Dendritic cell treated with granulocyte-macrophage colony-stimulating factor and Interleukin-4, amounts not matched to agents 40 ng/mL and 50 ng/mL, for 4 days (primary cell): Measurements from ENCODE around the gene ATXN7L2.
"Not testable (repeated sequence)": the region's sequence is repeated elsewhere in the genome, so short reads cannot be mapped to it uniquely, and the experiment has no call there.

Experiments
- H3K27ac Mint-ChIP-seq: one replicate; pipeline ENCODE4 v1.8.0; 2022; ENCODE audit warnings: mild to moderate bottlenecking, mixed read lengths
- H3K27me3 Mint-ChIP-seq: one replicate; pipeline ENCODE4 v1.8.0; 2022; ENCODE audit warnings: mild to moderate bottlenecking, mixed read lengths
- H3K36me3 Mint-ChIP-seq: one replicate; pipeline ENCODE4 v1.8.0; 2022; ENCODE audit warnings: low read depth, mixed read lengths
- H3K4me1 Mint-ChIP-seq: one replicate; pipeline ENCODE4 v1.8.0; 2022; ENCODE audit warnings: low read depth, mixed read lengths
- H3K4me3 Mint-ChIP-seq: one replicate; pipeline ENCODE4 v1.8.0; 2022; ENCODE audit warnings: mild to moderate bottlenecking, moderate library complexity, mixed read lengths
- H3K9me3 Mint-ChIP-seq: one replicate; pipeline ENCODE4 v1.8.0; 2022; ENCODE audit warnings: mixed read lengths
- intact Hi-C: fragments of 100-400 bp; cut with micrococcal nuclease; formaldehyde crosslinking; loops from one replicate; pipeline ENCODE4 v1.15.0; 2022

ATXN7L2 gene, protein sequence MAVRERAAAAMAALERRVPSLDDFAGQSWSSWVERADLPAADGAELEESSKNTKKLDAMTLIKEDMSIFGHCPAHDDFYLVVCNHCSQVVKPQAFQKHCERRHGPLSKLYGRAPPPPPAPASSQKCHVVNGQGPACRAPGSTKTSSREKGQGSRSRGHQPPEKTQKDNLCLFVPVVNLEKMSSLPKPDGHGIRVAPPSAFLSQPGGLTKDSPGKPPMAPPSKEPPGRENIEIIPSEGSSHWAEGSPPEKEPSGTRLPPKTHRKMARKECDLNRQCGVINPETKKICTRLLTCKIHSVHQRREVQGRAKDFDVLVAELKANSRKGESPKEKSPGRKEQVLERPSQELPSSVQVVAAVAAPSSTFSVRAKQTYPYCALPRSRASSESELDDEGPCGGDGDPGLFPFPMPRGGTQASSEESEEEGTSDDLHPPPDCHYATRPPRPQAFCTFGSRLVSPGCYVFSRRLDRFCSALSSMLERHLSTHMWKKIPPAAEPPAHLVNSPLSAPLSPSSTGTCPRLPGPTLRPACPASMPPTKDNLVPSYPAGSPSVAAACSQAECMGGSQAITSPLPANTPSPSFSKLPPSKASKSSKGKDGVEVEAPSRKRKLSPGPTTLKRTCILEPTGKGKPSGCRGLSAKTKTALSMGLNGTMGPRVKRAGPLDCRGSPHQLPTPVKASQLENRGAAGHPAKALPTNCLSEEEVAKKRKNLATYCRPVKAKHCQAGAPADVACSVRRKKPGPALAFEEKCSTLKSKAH

DNA sequence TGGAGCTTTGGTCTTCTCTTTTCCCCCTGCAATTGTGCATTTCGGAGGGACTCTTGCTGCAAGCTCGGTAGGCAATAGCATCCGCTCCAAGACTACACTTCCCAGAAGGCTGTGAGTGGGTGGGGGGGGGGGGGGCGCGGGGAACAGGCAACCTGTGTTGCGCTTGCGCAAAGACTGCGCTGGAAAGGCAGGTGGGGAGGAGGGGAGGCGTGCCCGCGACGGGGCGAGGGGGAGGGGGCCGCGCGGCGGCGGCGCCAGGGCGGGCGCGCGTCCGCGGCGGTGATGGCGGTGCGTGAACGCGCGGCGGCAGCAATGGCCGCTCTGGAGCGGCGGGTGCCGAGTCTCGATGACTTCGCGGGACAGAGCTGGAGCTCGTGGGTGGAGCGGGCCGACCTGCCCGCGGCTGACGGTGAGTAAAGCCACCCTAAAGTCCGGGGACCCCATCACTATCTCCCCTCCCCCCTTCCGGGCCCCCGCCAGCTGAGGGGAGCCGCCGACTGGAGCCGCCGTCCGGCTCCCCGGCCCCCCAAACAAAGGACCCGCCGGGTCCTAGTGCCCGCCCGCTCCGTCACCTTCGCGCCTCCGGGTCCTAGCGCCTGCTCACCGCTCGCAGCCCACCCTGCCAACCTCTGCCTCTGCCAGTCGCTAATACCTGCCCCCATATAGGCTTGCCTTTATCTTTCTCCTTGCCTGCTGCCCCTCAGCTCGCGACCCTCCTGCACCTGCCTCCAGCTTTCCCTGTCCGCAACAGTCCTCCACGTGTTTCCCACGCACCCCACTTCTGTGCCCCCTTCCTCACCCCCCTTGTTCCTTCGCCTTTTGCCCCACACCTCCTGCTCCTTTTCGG lies at the start of gene ATXN7L2:
Gene ATXN7L2 (plus strand): TSS at position 234 of the 847 bp plus-strand sequence. CDS start 49 bp downstream, at position 283.
- H3K4me1 Mint-ChIP-seq = peaks cover 35% of the 10 kb centered on the region
- H3K9me3 Mint-ChIP-seq = no peaks in the 10 kb centered on the region
- peaks cover 16% of the 10 kb centered on the region for H3K36me3 Mint-ChIP-seq
- peak within 1 kb of the TSS; percentile 77 for H3K27ac Mint-ChIP-seq
- H3K27me3 Mint-ChIP-seq = peaks cover 44% of the 10 kb centered on the region
- intact Hi-C loops = loop anchor here (1.0 to 5.0 kb wide), 2 partner anchors 58 to 237 kb away; partner anchors contain the start of genes CELSR2 and PSMA5
- peak within 1 kb of the TSS; percentile 82 for H3K4me3 Mint-ChIP-seq

DNA sequence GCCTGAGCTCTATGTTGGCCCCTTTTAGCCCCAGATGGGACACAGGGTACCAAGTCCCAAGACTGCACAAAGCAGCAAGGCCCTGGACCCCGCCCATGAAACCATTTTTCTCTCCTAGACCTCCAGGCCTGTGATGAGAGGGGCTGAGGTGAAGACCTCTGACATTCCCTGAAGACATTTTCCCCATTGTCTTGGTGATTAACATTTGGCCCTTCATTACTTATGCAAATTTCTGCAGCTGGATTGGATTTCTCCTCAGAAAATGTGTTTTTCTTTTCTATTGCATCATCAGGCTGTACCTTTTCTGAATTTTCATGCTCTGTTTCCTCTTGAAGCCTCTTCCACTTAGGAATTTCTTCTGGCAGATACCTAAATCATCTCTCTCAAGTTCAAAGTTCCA lies 49.2 kb upstream of the ATXN7L2 start:
- Mint-ChIP-seq H3K36me3 (no peaks in the 10 kb centered on the region), H3K27me3 (peaks cover 10% of the 10 kb centered on the region), H3K9me3 (peaks cover 7% of the 10 kb centered on the region), H3K4me1 (no peaks in the 10 kb centered on the region), H3K4me3 (no peak overlapping the region), H3K27ac (no peak overlapping the region)
- intact Hi-C loops = no loop called here

DNA sequence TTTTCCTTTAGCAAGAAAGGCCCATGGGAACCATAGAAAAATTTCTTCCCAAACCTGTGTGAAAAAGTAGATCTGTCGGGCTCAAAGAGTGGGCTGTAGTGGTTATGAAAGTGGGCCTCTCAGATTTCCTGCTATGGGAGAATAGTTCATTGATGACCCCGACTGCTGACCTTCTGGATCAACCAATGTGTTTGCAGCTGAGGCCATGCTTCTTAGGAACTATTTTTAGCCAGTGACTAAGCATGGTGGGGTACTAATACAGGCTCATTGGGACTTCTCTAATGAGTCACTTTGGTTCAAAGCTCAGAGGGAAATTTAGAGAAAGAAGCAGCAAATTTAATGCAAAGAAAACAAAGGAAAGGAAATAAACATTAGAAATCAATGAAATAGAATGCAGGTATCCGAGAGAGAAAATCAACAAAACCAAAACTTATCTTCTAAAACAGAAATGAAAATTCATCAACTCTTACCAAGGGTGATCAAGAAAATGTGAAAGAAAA lies 44.9 kb upstream of the ATXN7L2 start:
- H3K4me1 Mint-ChIP-seq = no peaks in the 10 kb centered on the region
- H3K4me3 Mint-ChIP-seq = no peak overlapping the region
- H3K36me3 Mint-ChIP-seq = no peaks in the 10 kb centered on the region
- no peaks in the 10 kb centered on the region for H3K9me3 Mint-ChIP-seq
- intact Hi-C loops = no loop called here
- no peak overlapping the region for H3K27ac Mint-ChIP-seq
- peaks cover 4% of the 10 kb centered on the region for H3K27me3 Mint-ChIP-seq

DNA sequence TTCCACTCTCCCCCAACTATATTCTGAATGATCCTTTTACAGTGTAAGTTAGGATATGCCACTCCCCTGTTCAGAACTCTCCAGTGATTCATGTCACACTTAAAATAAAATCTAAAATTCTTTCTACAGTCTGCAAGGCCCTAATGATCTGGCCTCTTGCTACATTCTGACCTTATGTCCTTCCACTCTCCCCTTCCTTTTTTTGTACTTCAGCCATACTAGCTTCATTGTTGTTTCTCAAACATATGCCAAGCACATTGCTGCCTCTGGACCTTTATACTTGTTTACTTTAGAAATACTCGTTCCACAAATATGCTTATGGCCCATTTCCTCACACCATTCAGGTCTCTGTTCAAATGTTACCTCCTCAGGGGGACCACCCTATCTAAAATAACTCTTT lies 42.6 kb upstream of the ATXN7L2 start:
- H3K4me3 Mint-ChIP-seq = no peak overlapping the region
- peaks cover 9% of the 10 kb centered on the region for H3K27me3 Mint-ChIP-seq
- H3K4me1 Mint-ChIP-seq = no peaks in the 10 kb centered on the region
- H3K36me3 Mint-ChIP-seq = no peaks in the 10 kb centered on the region
- no peak overlapping the region for H3K27ac Mint-ChIP-seq
- intact Hi-C loops = no loop called here
- H3K9me3 Mint-ChIP-seq = no peaks in the 10 kb centered on the region

DNA sequence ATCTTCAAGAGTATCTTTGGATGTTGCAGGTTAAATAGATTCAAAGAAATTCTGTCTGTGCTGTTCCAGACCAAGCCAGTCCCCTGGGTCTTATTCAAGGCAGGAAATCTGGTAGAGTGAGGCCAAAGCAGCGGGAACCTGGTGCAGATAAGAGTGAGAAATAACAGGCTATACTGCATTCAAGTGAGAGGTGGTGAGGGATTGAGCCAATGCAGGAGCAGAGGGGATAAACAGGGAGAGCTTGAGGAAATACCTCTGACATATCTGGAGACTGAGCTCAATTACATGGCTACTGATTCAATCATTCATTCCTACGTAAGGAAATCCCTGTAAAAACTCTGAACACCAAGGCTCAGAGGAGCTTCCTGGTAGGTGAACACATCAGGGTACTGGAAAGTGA lies 40.2 kb upstream of the ATXN7L2 start:
- H3K4me1 Mint-ChIP-seq = peaks cover 6% of the 10 kb centered on the region
- peaks cover 21% of the 10 kb centered on the region for H3K27me3 Mint-ChIP-seq
- H3K27ac Mint-ChIP-seq = no peak overlapping the region
- intact Hi-C loops = no loop called here
- H3K9me3 Mint-ChIP-seq = no peaks in the 10 kb centered on the region
- H3K4me3 Mint-ChIP-seq = no peak overlapping the region
- no peaks in the 10 kb centered on the region for H3K36me3 Mint-ChIP-seq

DNA sequence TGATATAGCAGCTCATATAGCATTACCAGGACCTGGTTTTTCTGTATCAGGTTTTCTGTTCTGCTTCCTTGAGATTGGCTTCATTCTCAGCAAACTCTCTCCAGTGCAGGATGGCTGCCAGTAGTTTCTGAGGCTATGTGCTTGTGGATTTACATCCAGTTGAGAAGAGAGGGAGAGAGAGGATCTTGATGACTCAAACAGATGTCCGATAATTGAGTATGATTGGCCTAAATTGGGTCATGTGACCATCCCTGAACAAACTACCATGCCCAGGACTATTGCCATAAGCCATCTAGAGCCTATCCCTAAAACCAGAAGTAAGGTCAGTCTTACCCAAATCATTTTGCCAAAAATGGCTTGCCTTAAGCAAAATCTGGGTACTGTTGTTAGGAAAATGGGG lies 39.4 kb upstream of the ATXN7L2 start:
- H3K27me3 Mint-ChIP-seq = peaks cover 21% of the 10 kb centered on the region
- no peaks in the 10 kb centered on the region for H3K36me3 Mint-ChIP-seq
- H3K4me1 Mint-ChIP-seq = peaks cover 6% of the 10 kb centered on the region
- no peak overlapping the region for H3K27ac Mint-ChIP-seq
- H3K4me3 Mint-ChIP-seq = no peak overlapping the region
- intact Hi-C loops = no loop called here
- no peaks in the 10 kb centered on the region for H3K9me3 Mint-ChIP-seq

DNA sequence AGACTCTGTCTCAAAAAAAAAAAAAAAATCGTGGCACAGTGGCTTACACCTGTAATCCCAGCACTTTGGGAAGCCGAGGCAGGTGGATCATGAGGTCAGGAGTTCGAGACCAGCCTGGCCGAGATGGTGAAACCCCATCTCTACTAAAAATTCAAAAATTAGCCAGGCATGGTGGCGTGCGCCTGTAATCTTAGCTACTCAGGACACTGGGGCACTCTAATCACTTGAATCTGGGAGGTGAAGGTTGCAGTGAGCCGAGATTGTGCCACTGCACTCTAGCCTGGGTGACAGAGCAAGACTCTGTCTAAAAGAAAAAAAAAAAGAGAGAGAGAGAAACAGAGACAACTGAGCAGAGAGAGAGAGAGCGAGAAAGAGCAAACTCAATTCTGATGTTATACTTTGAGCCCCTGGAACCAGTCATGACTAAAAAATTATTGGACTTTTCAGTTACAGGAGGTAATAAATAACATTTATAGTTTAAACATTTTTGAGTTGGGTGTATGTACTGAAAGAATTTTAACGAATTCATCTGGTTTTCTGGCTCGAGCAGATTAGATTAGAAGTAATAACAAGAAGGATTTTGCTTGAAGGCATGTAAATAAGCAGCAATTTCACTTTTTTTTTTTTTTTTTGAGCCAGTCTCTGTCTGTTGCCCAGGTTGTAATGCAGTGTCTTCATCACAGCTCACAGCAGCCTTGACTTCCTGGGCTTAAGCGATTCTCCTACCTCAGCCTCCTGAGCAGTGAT lies 37.6 kb upstream of the ATXN7L2 start:
- H3K9me3 Mint-ChIP-seq, H3K27ac Mint-ChIP-seq, H3K36me3 Mint-ChIP-seq, H3K4me1 Mint-ChIP-seq, H3K4me3 Mint-ChIP-seq, intact Hi-C loops: not testable (repeated sequence)
- H3K27me3 Mint-ChIP-seq = peaks cover 34% of the 10 kb centered on the region

DNA sequence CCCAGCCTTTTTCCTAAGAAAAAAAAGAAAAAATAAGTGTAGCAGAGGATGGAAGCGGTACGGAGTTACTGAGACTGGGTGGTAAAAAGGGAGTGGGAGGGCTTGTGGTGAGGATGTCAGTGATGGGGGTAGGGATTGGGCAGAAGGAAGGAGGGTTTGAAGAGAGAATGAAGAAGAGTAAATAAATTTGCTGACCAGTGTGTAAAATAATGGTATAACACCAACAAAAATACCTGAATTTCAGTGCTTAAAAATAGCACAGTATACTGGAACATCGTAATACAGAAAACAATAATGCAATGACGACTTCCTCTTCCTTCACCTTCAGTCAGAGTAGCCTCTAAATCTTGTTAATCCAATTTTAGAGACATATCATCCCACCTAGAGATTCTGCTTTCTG lies 36.2 kb upstream of the ATXN7L2 start:
- Mint-ChIP-seq H3K27me3 (peaks cover 35% of the 10 kb centered on the region), H3K4me3 (no peak overlapping the region), H3K36me3 (no peaks in the 10 kb centered on the region), H3K4me1 (peaks cover 6% of the 10 kb centered on the region), H3K9me3 (no peaks in the 10 kb centered on the region), H3K27ac (no peak overlapping the region)
- intact Hi-C loops = no loop called here

DNA sequence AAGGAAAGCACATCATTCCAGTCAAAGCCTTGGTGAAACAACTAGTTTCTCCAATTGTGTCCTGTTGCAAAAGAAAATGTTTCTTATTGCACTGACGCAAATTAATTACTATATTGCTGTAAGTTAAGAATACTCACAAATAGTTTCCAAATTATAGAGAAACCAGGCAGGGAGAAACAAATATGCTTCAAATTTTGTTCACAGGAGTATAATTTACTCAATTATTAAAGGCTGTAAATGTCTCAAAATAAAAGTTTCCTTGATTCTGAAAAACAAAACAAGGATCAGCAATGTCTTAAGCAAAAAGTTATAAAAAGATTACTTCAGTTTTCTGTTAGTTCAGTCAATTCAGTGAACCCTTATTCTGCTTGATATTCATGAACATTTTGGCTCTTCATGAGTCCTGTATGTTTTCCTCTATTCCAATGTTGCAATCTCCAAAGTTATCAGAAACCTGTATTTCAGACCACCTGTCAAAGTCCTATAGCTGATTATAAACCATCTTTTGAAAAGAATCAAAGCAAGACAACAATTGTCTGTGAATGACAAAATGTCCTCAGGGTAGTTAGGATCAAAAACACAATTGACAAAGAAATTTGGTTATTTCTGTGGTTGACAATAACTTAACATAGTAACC lies 29.1 kb upstream of the ATXN7L2 start:
- Mint-ChIP-seq H3K27ac (no peak overlapping the region), H3K4me3 (no peak overlapping the region), H3K4me1 (no peaks in the 10 kb centered on the region), H3K9me3 (peaks cover 9% of the 10 kb centered on the region), H3K36me3 (no peaks in the 10 kb centered on the region), H3K27me3 (peaks cover 38% of the 10 kb centered on the region)
- intact Hi-C loops = no loop called here

DNA sequence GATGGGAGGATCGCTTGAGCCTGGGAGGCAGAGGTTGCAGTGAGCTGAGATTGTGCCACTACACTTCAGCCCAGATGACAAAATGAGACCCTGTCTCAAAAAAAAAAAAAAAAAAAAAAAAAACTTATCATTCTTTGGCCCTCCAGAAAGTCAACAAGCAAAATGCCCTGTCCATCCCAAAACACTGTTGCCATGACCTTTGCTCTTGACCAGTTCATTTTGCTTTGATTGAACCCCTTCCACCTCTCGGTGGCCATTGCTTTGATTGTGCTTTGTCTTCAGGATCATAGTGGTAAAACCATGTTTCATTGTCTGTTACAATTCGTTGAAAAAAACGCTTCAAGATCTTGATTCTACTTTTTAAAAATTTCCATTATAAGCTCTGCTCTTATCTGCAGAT lies 25.9 kb upstream of the ATXN7L2 start:
- Mint-ChIP-seq H3K36me3 (no peaks in the 10 kb centered on the region), H3K4me3 (no peak overlapping the region), H3K4me1 (no peaks in the 10 kb centered on the region), H3K27ac (no peak overlapping the region), H3K9me3 (peaks cover 9% of the 10 kb centered on the region), H3K27me3 (peaks cover 49% of the 10 kb centered on the region)
- intact Hi-C loops = no loop called here

DNA sequence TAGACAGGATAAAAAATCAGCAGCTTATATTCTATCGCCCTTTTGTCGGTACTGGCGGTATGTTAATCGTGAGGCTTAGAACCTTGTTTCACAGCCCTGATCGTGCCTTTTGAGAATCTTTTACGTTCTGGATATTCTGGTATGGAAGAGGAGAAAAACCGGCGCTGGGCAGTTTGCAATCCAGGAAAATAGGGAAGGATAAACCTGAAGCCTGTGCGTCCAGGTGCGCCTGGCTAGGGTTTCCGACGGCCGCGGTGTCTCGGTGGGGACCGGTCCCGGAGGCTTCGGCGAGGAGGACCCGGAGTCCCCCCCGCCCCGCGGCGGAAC lies 17.6 kb upstream of the ATXN7L2 start:
- Mint-ChIP-seq H3K36me3 (no peaks in the 10 kb centered on the region), H3K27me3 (peaks cover 94% of the 10 kb centered on the region), H3K27ac (no peak overlapping the region), H3K4me1 (peaks cover 10% of the 10 kb centered on the region), H3K4me3 (peak overlapping the region; percentile 66), H3K9me3 (no peaks in the 10 kb centered on the region)
- intact Hi-C loops = no loop called here

DNA sequence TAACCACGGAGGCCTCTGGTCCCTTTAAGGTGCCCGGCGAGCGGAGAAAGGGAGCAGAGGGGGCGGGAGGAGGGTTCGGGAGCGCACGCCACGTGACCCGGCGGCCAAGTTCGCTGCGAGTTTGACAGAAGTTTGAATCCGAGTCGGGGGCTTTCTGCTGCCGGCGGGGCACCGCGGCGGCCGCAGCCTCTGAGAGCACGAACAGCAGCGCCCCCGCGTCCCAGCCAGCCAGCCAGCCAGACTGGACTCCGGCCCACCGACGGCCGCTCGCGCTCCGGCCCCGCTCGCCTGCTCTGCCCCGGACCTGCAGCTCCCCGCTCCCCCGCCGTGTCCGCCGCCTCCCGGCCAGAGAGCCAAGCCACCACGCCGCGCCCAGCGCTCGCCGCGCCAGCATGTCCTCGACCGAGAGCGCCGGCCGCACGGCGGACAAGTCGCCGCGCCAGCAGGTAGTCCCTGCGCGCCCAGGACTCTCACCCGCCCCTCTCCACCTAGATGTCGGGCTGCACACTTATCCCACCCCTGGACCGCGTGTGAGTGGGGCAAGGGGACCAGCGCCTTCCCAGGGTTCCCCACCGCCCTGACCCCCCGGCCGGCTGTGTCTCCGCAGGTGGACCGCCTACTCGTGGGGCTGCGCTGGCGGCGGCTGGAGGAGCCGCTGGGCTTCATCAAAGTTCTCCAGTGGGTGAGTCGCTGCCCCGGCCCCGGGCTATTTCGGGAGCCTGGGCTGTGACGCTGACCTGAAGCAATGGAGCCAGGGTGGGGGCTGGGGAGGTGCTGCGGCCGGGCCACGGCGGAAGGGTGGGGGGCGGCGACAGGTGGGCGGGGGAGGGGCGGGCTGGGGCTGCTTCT lies 17.0 kb upstream of the ATXN7L2 start, which contains the start of gene SYPL2:
Gene SYPL2 (plus strand): TSS at position 95 of the 849 bp plus-strand sequence. CDS start 298 bp downstream, at position 393.
- H3K36me3 Mint-ChIP-seq = no peaks in the 10 kb centered on the region
- no peak within 1 kb of the TSS for H3K27ac Mint-ChIP-seq
- peaks cover 10% of the 10 kb centered on the region for H3K4me1 Mint-ChIP-seq
- intact Hi-C loops = no loop called here
- peaks cover 93% of the 10 kb centered on the region for H3K27me3 Mint-ChIP-seq
- no peaks in the 10 kb centered on the region for H3K9me3 Mint-ChIP-seq
- peak within 1 kb of the TSS; percentile 66 for H3K4me3 Mint-ChIP-seq
